Keratinocyte (primary cell): Measurements from ENCODE around the gene ZNF724. TPM values are rescaled to one million over a fixed set of nuclear protein-coding genes. Genes with fewer than 3 reads are reported as not detected.
"Not testable (repeated sequence)": the region's sequence is repeated elsewhere in the genome, so short reads cannot be mapped to it uniquely, and the experiment has no call there.

Experiments
- DNase-seq: peaks from one replicate; pipeline ENCODE4 v3.0.0-alpha.2; 2011; ENCODE audit warnings: low read depth, missing footprints, low spot score
- FAIRE-seq: peaks from 2 replicates; lab custom pipeline; 2011; peaks lifted over from hg19 to GRCh38; lab: Jason Lieb, UNC
- H2AFZ ChIP-seq: 2 replicates; pipeline ENCODE4 v1.6.0; 2012; ENCODE audit warnings: low read length, control low read depth, inconsistent platforms; ENCODE audit not compliant: control insufficient read depth
- H3K27ac ChIP-seq: 2 replicates; pipeline ENCODE4 v1.5.1; 2011; ENCODE audit warnings: low read length; ENCODE audit not compliant: control insufficient read depth, insufficient read depth
- H3K27me3 ChIP-seq: 3 replicates; pipeline ENCODE4 v1.6.0; 2011; ENCODE audit warnings: low read length; ENCODE audit not compliant: control insufficient read depth, insufficient read depth; ENCODE audit errors: extremely low read depth
- H3K36me3 ChIP-seq, 2 experiments: 2 replicates in 1 of 2; 3 replicates in 1 of 2; pipeline ENCODE4 v1.5.1; 2011; ENCODE audit warnings: low read length in 2 of 2, mild to moderate bottlenecking in 1 of 2; ENCODE audit not compliant: control insufficient read depth in 2 of 2, insufficient read depth in 2 of 2; ENCODE audit errors: extremely low read depth in 1 of 2
- H3K4me1 ChIP-seq: 3 replicates; pipeline ENCODE4 v1.5.1; 2011; ENCODE audit warnings: low read length; ENCODE audit not compliant: control insufficient read depth, insufficient read depth; ENCODE audit errors: extremely low read depth
- H3K4me2 ChIP-seq: 3 replicates; pipeline ENCODE4 v1.6.0; 2011; ENCODE audit warnings: low read depth, low read length; ENCODE audit not compliant: control insufficient read depth, insufficient read depth; ENCODE audit errors: extremely low read depth
- H3K4me3 ChIP-seq, 3 experiments: fragments of 200-600 bp in 1 of 3; sonication (generic) in 1 of 3; 2 replicates in 2 of 3; 3 replicates in 1 of 3; pipeline ENCODE4 v1.5.1; 2011 to 2016; ENCODE audit warnings: low read length in 3 of 3, mild to moderate bottlenecking in 3 of 3, control low read depth in 2 of 3, inconsistent platforms in 1 of 3, low read depth in 1 of 3, mixed read lengths in 1 of 3, mixed run types in 1 of 3, moderate library complexity in 1 of 3; ENCODE audit not compliant: control insufficient read depth in 2 of 3, insufficient read depth in 2 of 3; ENCODE audit errors: extremely low read depth in 1 of 3
- H3K79me2 ChIP-seq: 2 replicates; pipeline ENCODE4 v1.6.0; 2012; ENCODE audit warnings: low read length; ENCODE audit not compliant: control insufficient read depth, insufficient read depth
- H3K9ac ChIP-seq: 3 replicates; pipeline ENCODE4 v1.6.0; 2011; ENCODE audit warnings: low read length; ENCODE audit not compliant: control insufficient read depth, insufficient read depth; ENCODE audit errors: extremely low read depth
- H3K9me1 ChIP-seq: 3 replicates; pipeline ENCODE4 v1.6.0; 2011; ENCODE audit warnings: low read length; ENCODE audit not compliant: control insufficient read depth, insufficient read depth; ENCODE audit errors: extremely low read depth
- H3K9me3 ChIP-seq: 2 replicates; pipeline ENCODE4 v1.5.1; 2012; ENCODE audit warnings: low read depth, low read length; ENCODE audit not compliant: control insufficient read depth
- H4K20me1 ChIP-seq: 3 replicates; pipeline ENCODE4 v1.6.0; 2011; ENCODE audit warnings: low read length; ENCODE audit not compliant: control insufficient read depth, insufficient read depth; ENCODE audit errors: extremely low read depth
- EZH2 ChIP-seq: IDR thresholded peaks from one replicate; pipeline ENCODE4 v1.6.1; 2012; ENCODE audit warnings: inconsistent platforms, mild to moderate bottlenecking, low read length, moderate library complexity
- dilution Hi-C: fragments of 300-500 bp; cut with MboI; formaldehyde crosslinking; loops from one replicate; pipeline ENCODE4 v1.7.0; 2020; ENCODE audit warnings: low sequenced_read_pairs; ENCODE audit not compliant: extremely low pct_ligation_motif_present
- polyA minus RNA-seq, 3 experiments: library from RNA; depleted of rRNA, polyadenylated mRNA; stranded (reverse); fragments of >200 nt; gene quantifications; 1 replicate in 1 of 3; 2 replicates in 1 of 3; 3 replicates in 1 of 3; pipeline ENCODE4 v1.2.3, GENCODE V29; 2011
- polyA plus RNA-seq, 5 experiments: library from polyadenylated mRNA; depleted of rRNA in 3 of 5; stranded (reverse) in 3 of 5; stranded (forward) in 1 of 5; unstranded in 1 of 5; fragments of >200 nt; gene quantifications; 1 replicate in 1 of 5; 2 replicates in 3 of 5; 3 replicates in 1 of 5; pipeline versions ENCODE4 v1.2.1 to v1.2.3, GENCODE V29; 2011 to 2012; ENCODE audit warnings: missing spikeins in 2 of 5, low read depth in 1 of 5, low replicate concordance in 1 of 5
- TF ChIP-seq, protein P1 (sequence below), 3 experiments: IDR thresholded peaks in 1 of 3; conservative IDR thresholded peaks in 1 of 3; optimal IDR thresholded peaks in 1 of 3; 2 replicates in 2 of 3; 3 replicates in 1 of 3; pipeline versions ENCODE3 to v1.5.1; 2011; ENCODE audit warnings: low read length in 3 of 3, mild to moderate bottlenecking in 3 of 3, moderate library complexity in 2 of 3, control low read depth in 1 of 3, inconsistent platforms in 1 of 3; ENCODE audit not compliant: insufficient read depth in 2 of 3; ENCODE audit errors: extremely low read depth in 1 of 3

The ZNF724 gene
- polyA plus RNA-seq (1.7 to 2.9 TPM (median 2.6 TPM) in 3 replicates), polyA minus RNA-seq (7.2 to 17.9 TPM (median 10.5 TPM) in 3 replicates)
- 1.9 TPM for polyA plus RNA-seq (2011; ENCODE audit: low read depth)
- polyA plus RNA-seq (2011; cell fraction: cytosol; rRNA removed), result 0.42 and 1.2 TPM in 2 replicates
- 2.5 and 3.0 TPM in 2 replicates for polyA plus RNA-seq (2011; cell fraction: nucleus; rRNA removed)
- polyA plus RNA-seq (2012; ENCODE audit: low replicate concordance), result 0.69 and 1.5 TPM in 2 replicates
- 5.4 TPM for polyA minus RNA-seq (2011; cell fraction: cytosol; rRNA and poly(A)+ RNA removed)
- 6.8 and 13.7 TPM in 2 replicates for polyA minus RNA-seq (2011; cell fraction: nucleus; rRNA and poly(A)+ RNA removed)

DNA sequence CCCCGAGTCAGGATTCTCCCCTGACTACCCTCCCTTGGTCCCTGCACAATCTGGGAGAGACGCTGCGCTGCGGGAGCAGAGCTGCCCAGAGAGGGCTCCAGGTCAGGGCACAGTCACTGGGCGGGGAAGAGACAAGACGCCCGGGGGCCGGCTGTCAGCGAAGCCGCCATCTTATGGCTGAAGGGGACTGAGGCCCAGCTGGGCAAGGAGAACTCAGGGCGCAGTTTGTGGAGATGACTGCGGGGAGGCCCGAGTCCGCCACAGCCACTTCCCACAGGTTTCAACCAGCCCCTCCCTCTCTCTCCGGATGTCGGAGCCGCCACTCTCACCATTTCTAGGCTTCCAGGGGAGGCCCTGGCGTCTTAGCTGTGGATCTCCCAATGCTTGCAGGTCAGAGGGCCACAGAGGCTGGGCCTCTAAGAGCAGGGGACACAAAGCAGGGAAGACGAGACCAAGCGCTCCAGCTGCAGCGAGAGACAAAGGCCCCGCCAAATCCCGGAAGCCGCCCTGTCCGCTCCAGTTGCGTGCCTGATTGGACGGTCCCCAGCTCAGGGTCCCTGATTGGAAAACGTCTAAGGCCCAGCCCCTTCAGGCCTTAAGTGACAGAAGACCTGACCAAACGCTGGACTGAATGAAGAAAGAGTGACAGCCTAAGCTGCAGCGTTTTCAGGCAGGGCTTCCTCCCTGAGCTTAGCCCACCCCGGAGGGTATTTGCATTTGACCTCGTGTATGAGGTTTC, at the start of gene ZNF724:
Gene ZNF724 (minus strand): TSS at position 484 of the 739 bp plus-strand sequence. CDS start 152 bp downstream, at position 332.
- Histone ChIP-seq H4K20me1 (no peaks in the 10 kb centered on the region), H3K9me3 (no peaks in the 10 kb centered on the region), H3K79me2 (peaks cover 12% of the 10 kb centered on the region), H3K36me3 (no peaks in the 10 kb centered on the region), H3K4me1 (no peaks in the 10 kb centered on the region), H3K4me3 (peak within 1 kb of the TSS; percentile 50 to 79 (median 57)), H3K27me3 (no peaks in the 10 kb centered on the region), H3K27ac (peak within 1 kb of the TSS; percentile 67), H3K9ac (peak within 1 kb of the TSS; percentile 61), H3K4me2 (peak within 1 kb of the TSS; percentile 17), H3K9me1 (no peaks in the 10 kb centered on the region), H2AFZ (peak within 1 kb of the TSS; percentile 93)
- DNase-seq (peak; percentile 42), FAIRE-seq (peak; percentile 48)
- dilution Hi-C loops, result no loop called here
- TF ChIP-seq, protein P1, sequence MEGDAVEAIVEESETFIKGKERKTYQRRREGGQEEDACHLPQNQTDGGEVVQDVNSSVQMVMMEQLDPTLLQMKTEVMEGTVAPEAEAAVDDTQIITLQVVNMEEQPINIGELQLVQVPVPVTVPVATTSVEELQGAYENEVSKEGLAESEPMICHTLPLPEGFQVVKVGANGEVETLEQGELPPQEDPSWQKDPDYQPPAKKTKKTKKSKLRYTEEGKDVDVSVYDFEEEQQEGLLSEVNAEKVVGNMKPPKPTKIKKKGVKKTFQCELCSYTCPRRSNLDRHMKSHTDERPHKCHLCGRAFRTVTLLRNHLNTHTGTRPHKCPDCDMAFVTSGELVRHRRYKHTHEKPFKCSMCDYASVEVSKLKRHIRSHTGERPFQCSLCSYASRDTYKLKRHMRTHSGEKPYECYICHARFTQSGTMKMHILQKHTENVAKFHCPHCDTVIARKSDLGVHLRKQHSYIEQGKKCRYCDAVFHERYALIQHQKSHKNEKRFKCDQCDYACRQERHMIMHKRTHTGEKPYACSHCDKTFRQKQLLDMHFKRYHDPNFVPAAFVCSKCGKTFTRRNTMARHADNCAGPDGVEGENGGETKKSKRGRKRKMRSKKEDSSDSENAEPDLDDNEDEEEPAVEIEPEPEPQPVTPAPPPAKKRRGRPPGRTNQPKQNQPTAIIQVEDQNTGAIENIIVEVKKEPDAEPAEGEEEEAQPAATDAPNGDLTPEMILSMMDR (optimal IDR thresholded peaks at IDR 0.05 in 1 of 3, IDR thresholded peaks at IDR 0.05 in 1 of 3, conservative IDR thresholded peaks at IDR 0.05 in 1 of 3; ENCODE audit: extremely low read depth in 1 of 3, insufficient read depth in 2 of 3, low read length in 3 of 3), result no peak
- TF ChIP-seq EZH2, result no peak

DNA sequence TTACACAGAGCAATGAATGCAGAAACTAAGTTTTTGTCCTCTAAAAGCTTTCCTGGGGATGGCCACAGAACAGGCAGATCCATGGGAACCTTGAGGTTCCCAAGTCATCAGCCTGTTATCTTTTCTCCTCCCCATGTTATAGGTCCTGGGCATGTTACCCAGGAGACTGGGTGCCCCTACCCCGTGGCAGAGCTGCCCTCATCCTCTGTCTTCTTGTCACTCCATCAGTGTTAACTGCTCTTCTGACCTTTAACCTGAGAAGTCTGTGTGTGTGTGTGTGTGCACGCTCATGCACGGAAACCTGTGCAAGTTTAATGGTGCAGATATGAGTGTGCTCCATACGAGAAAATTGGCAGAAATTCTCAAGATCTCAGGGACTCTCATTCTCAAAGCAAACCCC, 43.9 kb upstream of the ZNF724 start:
- no peak overlapping the region for H3K9ac ChIP-seq
- H3K27ac ChIP-seq, result no peak overlapping the region
- no peak for DNase-seq
- no peak for TF ChIP-seq EZH2
- TF ChIP-seq, protein P1 (optimal IDR thresholded peaks at IDR 0.05 in 1 of 3, IDR thresholded peaks at IDR 0.05 in 1 of 3, conservative IDR thresholded peaks at IDR 0.05 in 1 of 3; ENCODE audit: extremely low read depth in 1 of 3, insufficient read depth in 2 of 3, low read length in 3 of 3), result no peak
- dilution Hi-C loops, result no loop called here
- H3K9me3 ChIP-seq, result no peaks in the 10 kb centered on the region
- no peaks in the 10 kb centered on the region for H4K20me1 ChIP-seq
- H3K27me3 ChIP-seq, result no peaks in the 10 kb centered on the region
- H3K9me1 ChIP-seq, result no peaks in the 10 kb centered on the region
- no peaks in the 10 kb centered on the region for H3K4me1 ChIP-seq
- no peaks in the 10 kb centered on the region for H3K36me3 ChIP-seq
- H3K4me2 ChIP-seq, result no peak overlapping the region
- no peak overlapping the region for H2AFZ ChIP-seq
- no peak overlapping the region for H3K4me3 ChIP-seq
- no peak for FAIRE-seq
- H3K79me2 ChIP-seq, result no peaks in the 10 kb centered on the region

DNA sequence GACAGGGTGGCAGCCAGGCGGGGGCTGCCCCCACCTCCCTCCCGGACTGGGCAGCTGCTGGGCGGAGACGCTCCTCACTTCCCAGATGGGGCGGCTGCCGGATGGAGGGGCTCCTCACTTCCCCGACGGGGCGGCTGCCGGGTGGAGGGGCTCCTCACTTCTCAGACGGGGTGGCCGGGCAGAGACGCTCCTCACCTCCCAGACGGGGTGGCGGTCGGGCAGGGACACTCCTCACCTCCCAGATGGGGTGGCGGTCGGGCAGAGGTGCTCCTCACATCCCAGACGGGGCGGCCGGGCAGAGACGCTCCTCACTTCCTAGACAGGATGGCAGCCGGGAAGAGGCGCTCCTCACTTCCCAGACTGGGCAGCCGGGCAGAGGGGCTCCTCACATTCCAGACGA, 39.8 kb upstream of the ZNF724 start:
- H3K27me3 ChIP-seq, H3K9me1 ChIP-seq, H3K36me3 ChIP-seq, FAIRE-seq, H2AFZ ChIP-seq, H3K4me2 ChIP-seq, H3K9ac ChIP-seq, H3K9me3 ChIP-seq, DNase-seq, H3K79me2 ChIP-seq, H4K20me1 ChIP-seq, H3K27ac ChIP-seq, dilution Hi-C loops, H3K4me3 ChIP-seq, H3K4me1 ChIP-seq: not testable (repeated sequence)
